Measurements from ENCODE around the gene DOK4. TPM values are rescaled to one million over a fixed set of nuclear protein-coding genes. Genes with fewer than 3 reads are reported as not detected.

DOK4 gene
- total and polyA plus RNA-seq, 2 donors (not counting 1 experiment from before 2014, with no cell fraction given): 1.6 to 2.5 TPM

- no peak overlapping the region for H3K4me3 Mint-ChIP-seq
- intact Hi-C loops (cut with micrococcal nuclease): no loop called here
Observed at GRCh38 chr16:57518520-57518919, 32.2 kb upstream of the DOK4 start.

More at GRCh38 chr16:57518520-57518919, 32.2 kb upstream of the DOK4 start:
- ATAC-seq (ENCODE audit: low read depth) (no peak), DNase-seq (no peak)
- no peaks in the 10 kb centered on the region for H3K27me3 ChIP-seq (replicated peaks in 1 of 4; ENCODE audit: control extremely low read depth in 1 of 4, control insufficient read depth in 3 of 4, insufficient read depth in 4 of 4, low read length in 3 of 4)
- ChIA-PET CTCF (interaction anchor here (0.7 to 7.8 kb wide), 14 partner anchors 13 to 218 kb away, joined by 3 to 111 read pairs (median 12); partner anchors contain the start of genes ADGRG5 and CCDC102A), POLR2A (interaction anchor here (1.3 kb wide), 1 partner anchor 102 kb away, joined by 4 read pairs; no protein-coding TSS in a partner anchor)
- no peak overlapping the region for H3K4me2 ChIP-seq (replicated peaks; ENCODE audit: low read depth, low read length, poor library complexity, severe bottlenecking)
- TF ChIP-seq EZH2 (IDR thresholded peaks at IDR 0.05; ENCODE audit: borderline replicate concordance, insufficient read depth, low read depth, low read length, poor library complexity, severe bottlenecking) (no peak), CTCF (IDR thresholded peaks at IDR 0.05) (no peak)
- Mint-ChIP-seq H3K9me3 (ENCODE audit: insufficient read depth) (no peaks in the 10 kb centered on the region), H3K27me3 (no peaks in the 10 kb centered on the region), H3K4me1 (peaks cover 29% of the 10 kb centered on the region), H3K27ac (no peak overlapping the region)
- H3K27ac ChIP-seq (ENCODE audit: low read length in 2 of 2): no peak overlapping the region
- H3K79me2 ChIP-seq (ENCODE audit: control insufficient read depth, insufficient read depth, low read length): peaks cover 14% of the 10 kb centered on the region
- no peak overlapping the region for H2AFZ ChIP-seq (ENCODE audit: insufficient read depth, low read depth, low read length, poor library complexity, severe bottlenecking)
- WGBS (ENCODE audit: insufficient coverage): 98% methylated on average over 13 of the region's 13 CpGs
- peaks cover 0 to 19% of the 10 kb centered on the region in 2 experiments for H3K36me3 ChIP-seq (replicated peaks in 1 of 2; ENCODE audit: control extremely low read depth in 1 of 2, control insufficient read depth in 1 of 2, extremely low read depth in 1 of 2, insufficient read depth in 2 of 2, low read length in 1 of 2)
- H3K4me3 ChIP-seq (ENCODE audit: control extremely low read depth in 1 of 5, extremely low read depth in 1 of 5, insufficient read depth in 1 of 5, low read depth in 2 of 5, low read length in 4 of 5): no peak overlapping the region
- peaks cover 0 to 4% (median 0%) of the 10 kb centered on the region in 3 donors for H3K9me3 ChIP-seq (ENCODE audit: control extremely low read depth in 1 of 3, control insufficient read depth in 2 of 3, insufficient read depth in 1 of 3, low read length in 2 of 3)
- no peaks in the 10 kb centered on the region for H4K20me1 ChIP-seq (ENCODE audit: control insufficient read depth, insufficient read depth, low read length, poor library complexity, severe bottlenecking)
- H3K9ac ChIP-seq (ENCODE audit: low read length): no peak overlapping the region
- peaks cover 22 to 26% of the 10 kb centered on the region in 2 donors for H3K4me1 ChIP-seq (ENCODE audit: control insufficient read depth in 2 of 2, insufficient read depth in 2 of 2, low read length in 2 of 2)
